Measurements from ENCODE around the gene SIK3.

DNA sequence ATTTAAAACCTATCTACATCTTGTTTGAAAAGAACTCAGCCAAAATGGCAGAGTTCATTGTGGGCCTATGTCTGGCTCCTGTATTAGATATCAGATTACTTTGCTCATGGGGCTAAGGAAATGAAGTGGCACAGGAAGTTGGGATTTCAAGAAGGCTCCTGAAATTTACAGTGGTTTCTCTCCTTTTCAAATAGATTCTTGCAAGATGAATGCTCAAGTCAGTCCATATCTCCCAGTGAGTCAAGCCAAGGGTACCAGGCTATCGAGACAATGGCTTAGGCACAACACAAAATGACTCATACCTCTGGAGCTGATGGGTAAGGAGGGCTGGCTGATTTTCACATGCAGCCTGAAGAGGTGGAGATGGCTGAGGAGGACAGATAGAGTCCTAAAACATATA is 236.7 kb downstream of the SIK3 start:
- TF ChIP-seq, protein P1, sequence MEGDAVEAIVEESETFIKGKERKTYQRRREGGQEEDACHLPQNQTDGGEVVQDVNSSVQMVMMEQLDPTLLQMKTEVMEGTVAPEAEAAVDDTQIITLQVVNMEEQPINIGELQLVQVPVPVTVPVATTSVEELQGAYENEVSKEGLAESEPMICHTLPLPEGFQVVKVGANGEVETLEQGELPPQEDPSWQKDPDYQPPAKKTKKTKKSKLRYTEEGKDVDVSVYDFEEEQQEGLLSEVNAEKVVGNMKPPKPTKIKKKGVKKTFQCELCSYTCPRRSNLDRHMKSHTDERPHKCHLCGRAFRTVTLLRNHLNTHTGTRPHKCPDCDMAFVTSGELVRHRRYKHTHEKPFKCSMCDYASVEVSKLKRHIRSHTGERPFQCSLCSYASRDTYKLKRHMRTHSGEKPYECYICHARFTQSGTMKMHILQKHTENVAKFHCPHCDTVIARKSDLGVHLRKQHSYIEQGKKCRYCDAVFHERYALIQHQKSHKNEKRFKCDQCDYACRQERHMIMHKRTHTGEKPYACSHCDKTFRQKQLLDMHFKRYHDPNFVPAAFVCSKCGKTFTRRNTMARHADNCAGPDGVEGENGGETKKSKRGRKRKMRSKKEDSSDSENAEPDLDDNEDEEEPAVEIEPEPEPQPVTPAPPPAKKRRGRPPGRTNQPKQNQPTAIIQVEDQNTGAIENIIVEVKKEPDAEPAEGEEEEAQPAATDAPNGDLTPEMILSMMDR (IDR thresholded peaks at IDR 0.05; ENCODE audit: low read length) = no peak
- TF ChIP-seq EZH2phosphoT487 (IDR thresholded peaks at IDR 0.05; ENCODE audit: low read length) = no peak

All from MM.1S (cell line).